Progenitor cell of endocrine pancreas (in vitro differentiated cells): ENCODE results near the gene HOXB4. TPM values are rescaled to one million over a fixed set of nuclear protein-coding genes. Genes with fewer than 3 reads are reported as not detected.

Experiments
- DNase-seq: peaks from one replicate; pipeline ENCODE4 v3.0.0; 2021; ENCODE audit warnings: low spot score; ENCODE audit not compliant: unreplicated experiment
- H3K27ac Mint-ChIP-seq: 2 replicates; pipeline ENCODE4 v1.8.0; 2021; ENCODE audit warnings: mild to moderate bottlenecking, moderate library complexity, mixed read lengths
- H3K27me3 Mint-ChIP-seq: 2 replicates; pipeline ENCODE4 v1.8.0; 2021; ENCODE audit warnings: mixed read lengths
- H3K36me3 Mint-ChIP-seq: 2 replicates; pipeline ENCODE4 v1.8.0; 2022; ENCODE audit warnings: mixed read lengths; ENCODE audit not compliant: insufficient read depth
- H3K4me1 Mint-ChIP-seq: 2 replicates; pipeline ENCODE4 v1.8.0; 2021; ENCODE audit warnings: low read depth, mixed read lengths
- H3K4me3 Mint-ChIP-seq: 2 replicates; pipeline ENCODE4 v1.8.0; 2021; ENCODE audit warnings: low read depth, mild to moderate bottlenecking, moderate library complexity, mixed read lengths
- H3K9me3 Mint-ChIP-seq: 2 replicates; pipeline ENCODE4 v1.8.0; 2021; ENCODE audit warnings: low read depth, mixed read lengths
- total RNA-seq: library from RNA; stranded (reverse); gene quantifications from 2 replicates; pipeline ENCODE4 v1.2.1, GENCODE V29; 2021
- TF ChIP-seq, protein P1 (sequence below): fragments of 200-600 bp; sonication (generic); IDR thresholded peaks from one replicate; pipeline ENCODE4 v1.5.0; 2021; ENCODE audit warnings: antibody characterized with exemption, mild to moderate bottlenecking; ENCODE audit not compliant: unreplicated experiment

Gene HOXB4
- total RNA-seq, 1 donor from 2014 or later, result 3.4 TPM

DNA sequence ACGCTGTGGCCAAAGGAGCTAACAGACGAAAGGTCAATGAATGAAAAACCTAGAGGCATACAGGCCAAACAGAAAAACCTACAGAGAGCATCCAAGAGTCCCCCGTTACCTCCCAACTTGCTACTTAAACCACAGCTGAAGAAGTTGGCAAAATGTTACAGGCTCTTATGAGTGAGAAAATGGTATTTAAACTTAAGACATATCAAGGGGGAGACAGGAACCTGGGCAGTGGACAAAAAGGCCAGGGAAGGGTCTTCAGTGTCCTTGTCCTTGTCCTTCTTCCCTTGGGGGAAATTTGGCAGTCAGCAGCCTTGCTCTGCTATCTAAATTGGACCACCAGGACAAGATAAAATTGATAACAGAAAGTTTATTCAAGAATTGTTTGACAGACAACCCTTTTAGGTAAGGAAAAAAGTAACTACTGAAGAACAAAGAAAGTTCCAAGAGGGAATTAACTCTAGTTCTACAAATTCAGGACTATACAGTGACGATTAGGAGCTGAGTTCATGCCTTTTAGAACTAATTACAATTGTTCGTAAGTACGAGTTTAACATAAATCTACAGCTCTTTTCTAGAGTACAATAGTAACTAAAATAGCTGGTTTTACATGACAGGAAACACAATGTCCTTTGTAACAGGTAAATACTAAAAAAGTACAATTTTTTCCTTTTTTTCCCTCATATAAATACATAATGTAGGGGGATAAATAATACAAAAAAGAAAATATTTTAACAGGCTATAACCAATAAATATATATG lies 29.4 kb downstream of the HOXB4 start:
- peaks cover 89% of the 10 kb centered on the region for H3K27me3 Mint-ChIP-seq

DNA sequence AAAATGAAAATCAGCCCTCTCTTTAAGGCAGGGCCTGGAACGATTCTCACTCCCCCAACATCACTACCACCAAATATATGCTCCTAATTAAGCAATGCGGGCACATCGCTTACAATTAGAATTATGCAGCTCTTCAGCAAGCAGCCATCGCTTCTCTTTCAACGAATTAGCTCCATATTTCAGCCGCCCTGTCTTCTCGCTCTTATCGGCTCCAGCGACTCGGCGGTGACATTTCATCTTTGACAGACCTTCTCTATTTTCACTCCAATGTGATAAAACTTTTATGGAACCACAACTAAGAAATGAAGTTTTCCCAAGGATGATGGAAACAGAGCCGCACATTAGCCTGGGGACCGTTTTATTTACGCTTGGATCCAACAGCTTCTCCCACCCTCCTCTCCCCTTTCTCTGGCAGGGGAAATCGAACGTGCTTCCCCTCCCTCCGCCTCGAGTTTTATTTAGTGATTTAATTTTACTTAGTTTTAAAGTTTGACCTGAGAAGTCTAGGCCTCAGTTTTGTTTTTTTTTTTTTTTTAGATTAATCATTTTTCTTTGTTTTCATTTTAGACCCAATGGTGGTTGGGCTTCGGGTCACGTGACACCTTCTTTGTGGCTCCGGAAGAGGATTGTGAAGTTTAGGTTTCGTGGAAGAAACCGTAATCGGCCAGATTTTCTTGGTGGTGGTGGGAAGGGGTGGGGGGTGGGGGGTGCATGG lies 30.2 kb downstream of the HOXB4 start:
- H3K27ac Mint-ChIP-seq, result peak overlapping the region; percentile 4
- peaks cover 36% of the 10 kb centered on the region for H3K4me1 Mint-ChIP-seq
- peaks cover 9% of the 10 kb centered on the region for H3K36me3 Mint-ChIP-seq
- no peaks in the 10 kb centered on the region for H3K9me3 Mint-ChIP-seq
- H3K4me3 Mint-ChIP-seq, result peak overlapping the region; percentile 14
- DNase-seq, result no peak
- TF ChIP-seq, protein P1, sequence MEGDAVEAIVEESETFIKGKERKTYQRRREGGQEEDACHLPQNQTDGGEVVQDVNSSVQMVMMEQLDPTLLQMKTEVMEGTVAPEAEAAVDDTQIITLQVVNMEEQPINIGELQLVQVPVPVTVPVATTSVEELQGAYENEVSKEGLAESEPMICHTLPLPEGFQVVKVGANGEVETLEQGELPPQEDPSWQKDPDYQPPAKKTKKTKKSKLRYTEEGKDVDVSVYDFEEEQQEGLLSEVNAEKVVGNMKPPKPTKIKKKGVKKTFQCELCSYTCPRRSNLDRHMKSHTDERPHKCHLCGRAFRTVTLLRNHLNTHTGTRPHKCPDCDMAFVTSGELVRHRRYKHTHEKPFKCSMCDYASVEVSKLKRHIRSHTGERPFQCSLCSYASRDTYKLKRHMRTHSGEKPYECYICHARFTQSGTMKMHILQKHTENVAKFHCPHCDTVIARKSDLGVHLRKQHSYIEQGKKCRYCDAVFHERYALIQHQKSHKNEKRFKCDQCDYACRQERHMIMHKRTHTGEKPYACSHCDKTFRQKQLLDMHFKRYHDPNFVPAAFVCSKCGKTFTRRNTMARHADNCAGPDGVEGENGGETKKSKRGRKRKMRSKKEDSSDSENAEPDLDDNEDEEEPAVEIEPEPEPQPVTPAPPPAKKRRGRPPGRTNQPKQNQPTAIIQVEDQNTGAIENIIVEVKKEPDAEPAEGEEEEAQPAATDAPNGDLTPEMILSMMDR, result no peak
- H3K27me3 Mint-ChIP-seq, result peaks cover 86% of the 10 kb centered on the region

More for the DNA sequence above, 29.4 kb downstream of the HOXB4 start:
- H3K4me3 Mint-ChIP-seq, result no peak overlapping the region
- no peak overlapping the region for H3K27ac Mint-ChIP-seq
- no peak for DNase-seq
- peaks cover 39% of the 10 kb centered on the region for H3K4me1 Mint-ChIP-seq
- no peaks in the 10 kb centered on the region for H3K9me3 Mint-ChIP-seq
- peaks cover 10% of the 10 kb centered on the region for H3K36me3 Mint-ChIP-seq
- TF ChIP-seq, protein P1, result no peak

DNA sequence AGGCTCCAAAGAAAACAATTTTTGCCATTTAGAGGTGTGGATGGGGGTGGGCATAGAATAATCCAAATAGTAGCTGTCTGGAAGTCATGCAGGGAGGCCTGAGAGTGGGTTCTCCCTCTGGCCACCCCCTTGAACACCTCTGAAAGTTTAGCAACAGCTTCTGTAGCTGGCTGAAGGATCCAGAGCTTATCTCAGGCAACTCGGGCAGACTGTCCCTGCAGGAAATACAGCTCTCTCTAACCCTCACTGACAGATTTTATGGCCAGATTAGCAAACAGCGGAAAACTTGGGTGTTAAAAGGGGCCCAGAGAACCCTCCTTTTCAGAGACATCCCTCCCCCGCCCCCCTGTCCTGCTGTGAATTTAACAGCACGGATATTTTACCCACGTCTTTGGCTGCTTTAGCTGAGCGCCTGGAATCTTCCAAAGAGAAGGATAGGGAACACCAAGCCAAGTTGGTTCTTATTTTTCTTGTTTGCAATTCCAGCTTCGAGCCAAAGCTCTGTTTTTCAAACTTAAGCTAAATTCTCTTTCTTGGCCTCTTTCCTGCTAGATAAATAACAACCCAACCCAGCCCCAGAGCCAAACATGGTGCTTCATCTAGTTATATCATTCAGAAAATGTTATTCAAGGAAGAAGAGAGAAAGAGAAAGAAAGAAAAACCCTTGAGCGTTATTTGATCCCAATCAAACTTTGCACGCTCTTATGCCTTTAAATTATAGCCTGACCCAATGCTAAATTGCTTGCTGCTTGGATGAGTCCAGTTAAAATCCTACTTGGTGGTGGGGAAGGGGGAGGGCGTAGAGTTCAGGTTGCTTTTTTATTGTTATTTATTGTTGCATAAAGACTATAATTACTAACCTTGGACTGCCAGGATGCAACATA lies 31.0 kb downstream of the HOXB4 start:
- Mint-ChIP-seq H3K27ac (peak overlapping the region; percentile 31), H3K9me3 (no peaks in the 10 kb centered on the region), H3K36me3 (peaks cover 10% of the 10 kb centered on the region), H3K4me3 (peak overlapping the region; percentile 35), H3K4me1 (peaks cover 38% of the 10 kb centered on the region), H3K27me3 (peaks cover 87% of the 10 kb centered on the region)
- TF ChIP-seq, protein P1, result no peak
- DNase-seq, result no peak

DNA sequence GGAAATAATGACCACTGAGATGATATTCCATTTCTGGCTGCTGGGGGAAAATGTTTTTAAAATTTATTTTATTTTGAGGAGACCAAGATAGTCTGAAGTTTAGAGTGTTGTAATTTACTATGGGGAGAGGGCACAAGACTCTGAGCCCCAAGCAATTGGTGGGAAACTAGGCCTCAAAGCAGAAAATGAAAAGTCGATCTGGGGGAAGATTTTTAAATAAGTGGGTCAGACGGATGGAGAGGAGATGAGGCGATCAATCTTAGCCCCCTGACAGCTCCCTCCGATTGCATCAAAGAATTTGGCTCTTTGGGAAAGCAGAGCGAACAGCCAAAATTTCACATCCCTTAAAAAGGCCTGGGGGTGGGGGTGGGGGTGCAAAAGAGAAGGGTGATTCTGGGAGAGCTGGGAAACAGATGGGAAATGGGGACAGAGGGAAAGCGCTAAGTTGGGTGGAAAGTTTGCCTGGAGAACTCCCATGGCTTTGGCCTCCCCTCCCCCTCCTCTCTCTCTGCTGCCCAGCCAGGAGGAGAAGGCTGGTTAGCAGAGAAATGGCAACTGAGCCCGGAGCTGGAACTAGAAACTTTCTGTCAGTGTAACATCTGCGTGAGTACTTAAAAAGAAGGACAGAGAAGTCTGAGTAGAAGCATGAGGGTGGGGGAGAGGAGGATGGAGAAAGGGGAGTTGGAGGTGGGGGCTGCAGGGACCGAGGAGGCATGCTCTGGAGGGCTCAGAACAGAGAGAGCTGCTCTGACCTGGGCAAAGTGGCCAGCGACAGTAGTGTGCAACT lies 31.8 kb downstream of the HOXB4 start:
- Mint-ChIP-seq H3K4me3 (peak overlapping the region; percentile 35), H3K27ac (peak overlapping the region; percentile 31), H3K4me1 (peaks cover 41% of the 10 kb centered on the region), H3K27me3 (peaks cover 86% of the 10 kb centered on the region), H3K9me3 (no peaks in the 10 kb centered on the region), H3K36me3 (peaks cover 10% of the 10 kb centered on the region)
- DNase-seq, result no peak
- TF ChIP-seq, protein P1, result no peak
